Activated T-cell treated with anti-CD3 and anti-CD28 coated beads for 24 hours (primary cell): ENCODE measurements around the gene CFAP69.
"Not testable (repeated sequence)": the region's sequence is repeated elsewhere in the genome, so short reads cannot be mapped to it uniquely, and the experiment has no call there.

Source experiments
- DNase-seq: peaks from one replicate; pipeline ENCODE4 v3.0.0-alpha.2; 2020; ENCODE audit warnings: low read depth

The CFAP69 gene

DNA sequence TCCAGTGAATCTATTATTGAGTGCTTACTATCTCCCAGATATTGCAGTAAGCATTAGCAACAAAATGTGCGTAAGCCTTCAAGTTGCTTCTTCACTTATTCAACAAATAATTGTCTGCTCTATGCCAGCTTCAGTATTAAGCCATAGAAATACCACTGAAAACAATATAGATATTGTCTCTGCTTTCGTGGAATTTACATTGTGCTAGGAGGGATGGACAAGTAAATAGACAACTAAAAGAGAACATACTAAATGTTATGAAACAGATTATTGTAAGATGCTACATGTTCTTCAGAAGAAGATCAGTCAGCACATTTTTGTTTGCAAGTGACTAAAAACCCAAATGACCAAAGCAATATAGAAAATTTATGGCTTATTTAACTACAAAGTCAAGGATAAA, 27.3 kb downstream of the CFAP69 start:
- DNase-seq: no peak

DNA sequence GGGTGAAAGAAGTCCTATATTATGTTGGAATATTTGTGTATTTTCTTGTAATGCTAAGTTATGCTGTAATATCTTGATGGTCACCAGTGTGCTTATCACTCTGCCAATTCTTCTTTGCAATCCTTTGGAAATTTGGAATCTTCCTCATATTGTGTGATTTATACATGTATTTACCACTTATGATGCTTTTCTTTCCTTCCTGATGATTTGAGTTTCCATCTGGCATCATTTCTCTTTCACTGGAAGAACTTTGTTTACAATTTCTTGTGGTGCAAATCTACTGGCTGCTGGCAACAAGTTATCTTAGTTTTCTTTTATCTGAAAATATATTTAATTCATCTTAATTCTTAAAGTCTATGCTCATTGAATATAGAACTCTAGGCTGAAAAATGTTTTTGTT, 29.2 kb downstream of the CFAP69 start:
- DNase-seq: no peak

DNA sequence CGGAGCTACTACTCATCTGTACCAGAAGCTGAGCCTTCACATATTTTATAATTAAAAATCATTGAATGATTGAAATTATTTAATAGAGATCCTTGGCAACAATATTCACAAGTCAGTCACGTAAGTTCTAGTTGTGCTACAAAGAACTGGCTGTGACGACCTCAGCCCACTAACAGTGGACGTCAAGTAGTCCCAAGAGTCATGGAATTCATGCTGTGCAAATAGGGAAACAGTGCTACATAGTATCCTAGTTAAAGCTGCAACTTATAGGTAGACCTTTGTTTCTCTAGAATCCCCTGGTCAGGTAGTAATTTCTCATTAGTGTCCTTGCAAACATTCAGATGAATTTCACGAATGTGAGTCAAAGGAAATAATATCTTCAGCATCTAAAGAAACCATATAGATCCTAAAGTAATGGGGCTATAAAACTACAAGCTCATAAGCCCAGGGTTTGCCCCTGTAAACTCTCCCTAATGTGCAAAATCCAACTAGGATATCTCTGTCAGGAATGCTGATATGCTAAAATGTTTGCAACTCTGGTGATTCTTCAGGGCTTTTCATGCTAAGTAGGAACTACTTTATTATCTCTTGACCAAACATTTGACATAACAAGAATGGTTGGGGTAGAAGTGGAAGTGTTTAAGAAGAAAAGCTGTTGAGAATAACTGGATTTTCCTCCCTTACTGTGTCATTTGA, 31.2 kb downstream of the CFAP69 start:
- DNase-seq: no peak

DNA sequence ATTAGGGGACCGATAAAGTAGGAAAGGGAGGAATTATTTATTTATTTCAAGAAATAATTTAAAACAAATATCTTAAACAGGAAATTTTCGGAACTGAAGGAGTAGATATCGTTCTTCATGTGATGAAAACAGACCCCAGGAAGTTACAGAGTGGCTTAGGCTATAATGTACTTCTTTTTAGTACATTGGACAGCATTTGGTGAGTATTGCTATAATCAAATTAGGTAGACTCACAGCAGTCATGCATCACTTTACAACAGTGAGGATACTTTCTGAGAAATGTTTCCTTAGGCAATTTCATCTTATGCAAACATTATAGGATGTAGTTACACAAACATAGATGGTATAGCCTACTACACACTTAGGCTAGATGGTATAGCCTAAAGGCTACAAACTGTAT, 43.2 kb downstream of the CFAP69 start:
- no peak for DNase-seq

DNA sequence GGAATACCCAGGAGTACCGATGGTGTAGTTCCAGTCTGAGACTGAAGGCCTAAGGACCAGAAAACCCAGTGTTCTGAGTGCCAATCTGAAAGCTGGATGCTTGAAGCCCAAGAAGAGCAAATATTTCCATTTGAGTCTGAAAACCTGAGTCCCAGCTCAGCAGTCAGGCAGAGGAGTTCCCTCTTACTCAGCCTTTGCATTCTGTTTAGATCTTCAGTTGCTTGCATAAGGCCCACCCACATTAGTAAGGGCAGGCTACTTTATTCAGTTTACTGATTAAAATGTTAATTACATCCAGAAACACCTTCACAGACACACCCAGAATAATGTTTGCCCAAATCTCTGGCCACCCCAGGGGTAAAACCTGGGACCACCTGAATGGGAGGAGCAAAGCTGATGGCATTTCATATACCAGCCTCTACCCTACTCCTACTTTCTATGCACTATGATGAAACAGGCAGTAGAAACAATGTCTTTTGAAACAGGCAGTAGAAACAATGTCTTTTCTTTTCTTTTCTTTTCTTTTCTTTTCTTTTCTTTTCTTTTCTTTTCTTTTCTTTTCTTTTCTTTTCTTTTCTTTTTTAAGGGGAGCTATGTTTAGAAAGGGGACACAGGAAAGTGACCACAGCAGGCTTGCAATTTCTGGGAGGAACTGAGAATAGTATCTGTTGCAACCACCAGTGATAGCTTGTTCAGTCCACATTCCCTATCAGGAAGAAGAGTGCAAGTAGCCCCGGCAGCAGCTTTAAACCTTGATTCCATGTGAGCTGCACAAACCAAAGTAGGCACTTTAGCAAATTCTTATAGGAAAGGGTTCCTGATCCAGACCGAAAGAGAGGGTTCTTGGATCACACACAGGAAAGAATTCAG, 45.5 kb downstream of the CFAP69 start:
- no peak for DNase-seq

DNA sequence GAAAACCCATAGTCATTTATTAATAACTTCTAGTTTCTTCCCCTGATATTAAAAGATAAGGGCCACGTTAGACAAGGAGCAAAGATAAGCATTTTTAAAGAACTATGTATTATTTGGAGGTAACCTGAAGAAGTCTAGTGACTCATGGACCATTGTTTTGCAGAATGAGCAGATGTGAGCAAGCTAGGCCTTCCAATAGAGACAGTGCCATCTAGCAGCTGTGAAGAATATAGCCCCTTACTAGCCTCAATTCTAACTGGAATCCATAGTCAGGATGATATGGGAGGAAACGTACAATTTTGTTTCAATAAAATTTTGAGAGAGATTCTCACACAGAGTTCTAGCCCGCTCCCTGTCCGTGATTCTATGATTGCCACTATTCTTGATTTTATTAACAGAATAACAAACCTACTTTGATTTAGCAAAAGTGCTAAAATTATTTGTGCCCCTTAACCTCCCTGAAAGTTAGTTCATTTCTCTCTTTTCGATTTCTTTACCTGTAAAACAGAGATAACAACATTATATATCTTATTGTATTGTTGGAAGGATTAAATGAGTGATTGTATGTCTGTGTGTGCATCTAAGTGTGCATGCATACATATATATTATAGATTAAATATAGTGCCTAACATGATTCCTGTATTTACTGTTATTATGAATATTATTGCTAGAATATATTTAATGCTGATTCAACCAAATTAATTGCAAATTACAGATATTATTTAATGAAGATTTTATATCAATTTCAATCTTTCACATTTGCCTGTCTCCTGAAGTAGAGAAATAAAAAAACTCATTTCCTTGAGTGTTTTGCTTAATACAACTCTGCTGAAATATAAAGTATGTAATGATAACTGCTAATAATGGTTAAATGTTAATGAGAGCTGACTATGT, 53.4 kb downstream of the CFAP69 start:
- DNase-seq: no peak

DNA sequence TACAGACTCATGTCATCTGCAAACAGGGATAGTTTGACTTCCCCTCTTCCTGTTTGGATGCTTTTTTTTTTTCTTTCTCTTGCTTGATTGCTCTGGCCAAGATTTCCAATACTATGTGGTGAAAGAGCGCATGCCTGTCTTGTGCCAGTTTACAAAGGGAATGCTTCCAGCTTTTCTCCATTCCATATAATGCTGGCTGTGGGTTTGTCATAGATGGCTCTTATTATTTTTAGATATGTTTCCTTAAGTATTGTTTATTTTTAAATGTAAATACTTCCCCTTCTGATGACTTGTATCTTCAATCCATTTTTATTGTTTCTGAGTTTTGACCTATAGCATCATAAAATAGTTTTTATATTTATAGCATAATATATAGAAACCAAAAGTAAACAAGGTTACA, 58.3 kb downstream of the CFAP69 start:
- DNase-seq: no peak

DNA sequence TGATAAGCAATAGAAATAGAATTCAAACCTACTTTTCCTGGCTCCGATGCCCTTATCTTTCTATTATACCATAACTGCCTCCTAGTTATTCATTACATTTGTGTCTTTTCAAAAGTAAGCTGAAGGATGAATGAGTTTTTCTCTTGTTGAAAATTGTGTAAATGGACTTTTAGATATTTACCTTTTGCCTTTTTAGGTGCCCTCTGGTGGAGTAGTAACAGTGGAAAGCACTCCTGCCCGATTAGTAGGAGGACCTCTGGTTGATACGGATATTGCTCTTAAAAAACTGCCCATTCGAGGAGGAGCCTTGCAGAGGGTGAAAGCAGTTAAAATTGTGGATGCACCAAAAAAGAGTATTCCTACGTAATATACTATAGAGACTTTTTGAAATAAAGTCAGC, 64.9 kb downstream of the CFAP69 start:
- DNase-seq: no peak

DNA sequence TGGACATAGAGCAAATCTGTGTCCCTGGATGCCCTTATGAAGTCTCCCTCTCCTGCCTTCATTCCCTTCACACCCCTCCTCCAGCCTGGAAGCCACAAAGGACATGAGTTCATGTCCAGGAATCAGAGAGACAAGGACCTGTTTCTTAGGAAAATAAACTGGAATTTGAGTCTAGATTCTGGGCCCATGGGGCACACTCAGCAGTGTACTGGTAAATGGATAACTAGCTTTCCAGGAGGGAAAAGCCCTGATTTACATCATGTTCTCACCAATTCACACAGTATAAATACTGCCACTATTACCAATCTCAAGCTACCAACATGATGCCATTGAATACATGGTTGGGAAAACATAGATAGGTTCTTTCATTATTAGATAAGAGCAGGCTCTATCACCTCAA, 66.2 kb downstream of the CFAP69 start:
- no peak for DNase-seq

DNA sequence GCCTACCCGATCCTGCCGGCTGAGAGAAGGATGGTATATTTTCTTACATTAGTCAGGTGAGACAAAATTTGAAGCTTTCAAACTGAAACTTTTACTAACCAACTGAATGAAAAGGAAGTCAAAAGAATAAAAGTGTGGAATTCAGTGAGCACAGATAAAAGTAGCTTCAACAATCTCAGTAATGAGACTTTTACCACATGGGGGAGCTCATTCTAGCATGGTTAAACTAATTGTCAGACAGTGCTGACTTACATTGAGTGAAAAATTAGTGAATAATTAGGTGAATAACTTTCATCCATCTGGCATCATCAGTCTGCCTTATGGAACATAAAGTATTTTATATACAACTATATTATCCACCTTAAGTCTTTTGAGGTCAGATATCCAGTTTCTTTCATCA, 67.8 kb downstream of the CFAP69 start:
- DNase-seq: no peak

DNA sequence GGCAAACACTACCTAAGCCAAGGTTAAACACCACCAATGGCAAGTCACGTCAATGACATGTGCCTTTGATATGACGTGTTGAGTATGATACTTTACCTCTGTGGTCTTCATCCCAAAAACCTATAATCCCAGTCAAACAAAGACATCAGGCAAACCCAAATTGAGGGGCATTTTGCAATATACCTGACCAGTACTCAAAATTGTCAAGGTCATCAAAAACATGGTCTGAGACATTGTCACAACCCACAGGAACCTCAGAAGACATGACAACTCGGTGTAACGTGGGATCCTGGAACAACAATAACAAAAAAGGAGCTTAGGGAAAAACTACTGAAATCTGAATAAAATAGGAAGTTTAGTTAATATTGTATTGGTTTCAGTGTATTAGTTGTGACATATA, 68.9 kb downstream of the CFAP69 start:
- no peak for DNase-seq

DNA sequence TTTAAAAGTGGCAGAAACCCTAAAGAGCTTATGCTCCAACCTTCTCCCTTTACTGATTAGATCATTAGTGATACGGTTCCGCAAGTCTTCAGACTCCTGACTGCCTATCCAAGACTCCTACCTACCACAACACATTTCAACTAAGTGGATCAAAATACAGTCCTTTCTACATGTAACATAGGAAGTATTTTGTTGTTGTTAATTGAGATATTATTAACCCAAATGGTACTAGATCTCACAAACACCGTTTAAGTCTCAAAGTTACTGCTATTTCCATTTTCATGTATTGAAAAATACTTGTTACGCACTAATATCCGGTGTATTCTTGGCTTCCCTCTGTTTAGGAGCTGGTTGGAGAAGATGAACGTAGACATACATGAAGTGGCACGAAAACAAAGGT, 75.0 kb downstream of the CFAP69 start:
- no peak for DNase-seq

DNA sequence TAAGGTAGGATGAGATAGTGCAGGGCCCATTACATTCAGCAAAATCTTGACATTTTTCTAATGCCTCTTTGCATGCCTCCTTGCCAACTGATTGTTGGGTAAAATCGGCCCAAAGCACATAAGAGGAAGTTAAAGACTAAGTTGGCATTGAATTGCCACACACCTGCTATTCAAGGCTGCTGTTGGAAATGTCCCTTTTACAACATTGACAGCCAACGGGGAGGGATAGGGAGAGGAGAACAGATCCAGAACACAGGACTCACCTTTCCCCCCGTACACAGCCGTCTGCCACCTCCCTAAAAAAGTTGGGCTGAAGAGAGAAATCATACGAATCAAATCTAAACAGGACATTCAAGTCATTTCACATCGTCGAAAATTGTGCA, 75.4 kb downstream of the CFAP69 start:
- no peak for DNase-seq

DNA sequence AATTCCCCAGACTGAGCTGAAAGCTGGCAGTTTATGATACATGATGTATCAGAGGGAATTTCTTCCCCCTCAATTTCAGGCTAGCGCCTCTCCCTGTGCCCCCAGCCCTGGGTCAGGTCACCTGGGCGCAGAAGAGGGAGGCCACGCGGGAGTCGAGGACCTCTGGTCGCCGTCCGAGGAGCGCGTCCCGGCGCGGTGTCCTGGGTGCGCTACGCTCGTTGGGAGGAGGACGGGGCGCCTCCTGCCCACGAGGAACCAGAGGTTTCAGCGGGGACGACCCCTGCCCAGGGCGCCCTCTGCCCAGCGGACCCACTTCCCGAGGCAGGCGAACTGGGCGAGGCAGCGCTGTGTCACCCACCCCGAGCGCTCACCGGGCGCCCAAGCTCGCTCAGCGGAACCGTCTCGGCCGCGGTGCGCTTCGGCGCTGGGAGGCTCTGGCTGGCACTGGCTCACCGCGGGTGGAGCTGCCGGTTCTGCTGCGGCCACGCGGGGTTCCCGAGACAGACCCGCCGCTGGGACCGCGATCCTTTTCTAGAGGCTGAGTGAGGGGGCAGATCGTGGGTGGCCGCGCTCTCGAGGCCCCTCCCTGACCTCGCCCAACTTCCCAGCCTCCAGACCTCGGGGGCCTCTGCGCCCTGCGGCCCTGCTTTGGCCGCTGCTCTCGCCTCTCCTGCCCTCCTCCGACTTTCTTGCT, 76.0 kb downstream of the CFAP69 start, which contains the start of gene FAM237B:
TSS of gene FAM237B (minus strand) at position 504 of the 694 bp plus-strand sequence. CDS start 1,556 bp downstream, outside the sequence.
- DNase-seq: no peak

DNA sequence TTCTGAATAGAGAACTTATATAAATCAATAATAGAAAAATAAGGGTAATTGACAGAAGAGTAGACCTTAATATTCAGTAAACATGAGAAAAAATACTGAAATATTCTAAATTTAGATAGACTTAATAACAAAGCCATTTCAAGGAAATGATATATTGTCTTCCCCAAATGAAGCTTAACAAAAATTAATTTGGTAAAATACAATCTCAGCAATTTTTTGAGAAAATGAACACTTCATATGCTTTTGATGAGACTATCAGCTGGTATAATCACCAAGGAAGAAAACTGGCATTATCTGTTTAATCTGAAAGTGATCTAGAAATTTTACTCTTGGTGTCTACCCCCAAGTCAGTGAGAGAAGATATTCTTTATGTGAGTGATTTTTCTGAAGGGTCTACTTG, 77.9 kb downstream of the CFAP69 start:
- DNase-seq: no peak

DNA sequence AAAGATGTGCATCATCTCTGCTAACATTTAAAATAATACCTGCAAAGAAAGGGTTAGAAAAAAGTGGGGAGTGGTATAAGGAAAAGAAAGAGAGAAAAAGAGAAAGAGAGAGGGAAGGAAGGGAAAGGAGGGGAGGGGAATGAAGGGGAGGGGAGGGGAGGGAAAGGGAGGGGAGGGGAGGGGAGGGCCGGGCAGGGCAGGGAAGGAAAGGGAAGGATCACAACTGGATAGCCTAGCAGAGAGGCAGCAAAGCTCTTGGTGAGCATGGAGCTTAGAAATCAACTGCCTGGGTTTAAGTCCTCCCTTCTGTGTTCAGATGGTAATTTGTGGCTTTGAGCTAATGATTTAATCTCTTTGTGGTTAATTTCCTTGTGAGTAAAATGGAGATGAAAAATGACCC, 81.5 kb downstream of the CFAP69 start:
- no peak for DNase-seq

DNA sequence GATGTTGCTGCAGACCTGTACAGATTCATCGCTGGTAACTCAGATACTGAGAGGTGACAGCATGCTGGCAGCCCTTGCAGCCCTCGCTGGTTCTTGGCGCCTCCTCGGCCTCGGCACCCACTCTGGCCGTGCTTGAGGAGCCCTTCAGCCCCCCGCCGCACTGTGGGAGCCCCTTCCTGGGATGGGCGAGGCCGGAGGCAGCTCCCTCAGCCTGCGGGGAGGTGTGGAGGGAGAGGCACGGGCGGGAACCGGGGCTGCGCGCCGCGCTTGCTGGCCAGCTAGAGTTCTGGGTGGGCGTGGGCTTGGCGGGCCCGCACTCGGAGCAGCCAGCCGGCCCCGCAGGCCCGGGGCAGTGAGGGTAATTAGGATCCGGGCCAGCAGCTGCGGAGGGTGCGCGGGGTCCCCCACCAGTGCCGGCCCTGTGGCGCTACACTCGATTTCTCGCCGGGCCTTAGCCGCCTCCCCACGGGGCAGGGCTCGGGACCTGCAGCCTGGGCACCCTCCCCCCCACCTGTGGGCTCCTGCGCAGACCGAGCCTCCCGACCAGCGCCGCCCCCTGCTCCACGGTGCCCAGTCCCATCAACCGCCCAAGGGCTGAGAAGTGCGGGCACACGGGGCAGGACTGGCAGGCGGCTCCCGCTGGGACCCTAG, 89.3 kb downstream of the CFAP69 start:
- no peak for DNase-seq

DNA sequence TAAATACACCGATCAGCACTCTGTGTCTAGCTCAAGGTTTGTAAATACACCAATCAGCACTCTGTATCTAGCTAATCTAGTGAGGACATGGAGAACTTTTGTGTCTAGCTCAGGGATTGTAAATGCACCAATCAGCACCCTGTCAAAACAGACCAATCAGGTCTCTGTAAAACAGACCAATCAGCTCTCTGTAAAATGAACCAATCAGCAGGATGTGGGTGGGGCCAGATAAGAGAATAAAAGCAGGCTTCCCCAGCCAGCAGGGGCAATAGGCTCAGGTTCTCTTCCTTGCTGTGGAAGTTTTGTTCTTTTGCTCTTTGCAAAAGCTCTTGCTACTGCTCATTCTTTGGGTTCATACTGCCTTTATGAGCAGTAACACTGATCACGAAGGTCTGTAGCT, 90.0 kb downstream of the CFAP69 start:
- DNase-seq: not testable (repeated sequence)

DNA sequence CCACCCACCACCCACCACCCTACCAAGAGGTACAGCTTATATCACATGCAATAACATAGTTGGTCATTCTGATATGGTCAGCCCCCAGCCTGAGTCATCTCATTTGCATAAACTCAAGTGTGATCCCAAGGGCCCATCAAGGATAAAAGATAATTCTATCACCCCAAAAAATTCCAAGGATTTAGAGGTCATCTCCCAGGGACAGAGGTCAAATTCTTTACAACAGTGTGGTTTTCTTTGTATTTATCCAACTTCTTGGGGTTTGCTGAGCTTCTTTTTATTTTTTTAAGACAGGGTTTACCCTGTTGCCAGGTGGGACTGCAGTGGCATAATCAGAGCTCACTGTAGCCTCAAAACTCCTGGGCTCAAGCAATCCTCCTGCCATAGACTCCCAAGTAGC, 92.1 kb downstream of the CFAP69 start:
- no peak for DNase-seq

DNA sequence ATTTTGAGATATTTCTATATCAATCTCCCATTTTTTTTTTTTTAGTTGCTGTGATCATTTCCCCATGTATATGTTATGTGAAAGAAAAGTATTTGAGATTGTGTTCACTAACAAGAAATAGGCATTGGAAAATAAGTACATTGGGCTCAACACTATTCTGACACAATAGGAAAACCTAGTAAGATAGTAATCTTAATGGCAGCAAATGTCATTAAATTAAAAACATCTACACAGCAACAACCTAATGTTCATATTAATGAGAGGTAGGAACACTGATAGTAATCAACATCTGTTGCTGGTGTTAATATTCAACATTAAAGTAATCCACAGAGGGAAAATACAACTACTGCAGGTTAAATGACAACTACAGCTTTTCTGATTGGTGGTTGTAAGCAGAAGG, 100.0 kb downstream of the CFAP69 start:
- DNase-seq: no peak

DNA sequence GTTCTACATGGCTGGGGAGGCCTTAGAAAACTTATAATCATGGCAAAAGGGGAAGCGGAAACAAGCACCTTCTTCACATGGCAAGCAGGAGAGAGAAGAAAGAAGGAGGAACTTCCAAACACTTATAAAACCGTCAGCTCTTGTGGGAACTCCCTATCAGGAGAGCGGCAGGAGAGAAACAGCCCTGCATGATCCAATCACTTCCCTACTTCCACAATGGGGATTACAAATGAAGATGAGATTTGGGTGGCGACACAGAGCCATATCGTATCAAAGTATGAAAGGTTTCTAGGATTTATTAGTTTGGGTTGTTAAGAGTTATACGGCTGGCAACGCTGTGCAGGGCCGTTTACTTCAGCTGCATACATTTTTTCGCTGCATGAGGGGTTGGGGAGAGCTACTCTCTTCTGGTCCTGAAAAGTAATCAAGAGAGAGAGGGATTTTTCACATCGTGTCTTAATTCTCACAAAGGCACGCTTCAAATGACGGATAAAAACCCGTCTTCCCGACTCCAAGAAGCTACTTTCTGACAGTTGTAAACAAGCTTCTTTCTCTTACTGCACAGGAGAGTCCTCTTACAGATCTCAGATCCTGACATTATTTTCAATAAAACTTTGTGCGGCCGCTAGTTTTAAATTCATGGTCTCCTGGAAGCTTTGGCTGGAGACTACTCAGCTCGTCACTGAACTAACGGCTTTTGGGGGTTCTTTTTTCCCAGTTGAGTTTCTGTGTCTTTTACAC, 100.8 kb downstream of the CFAP69 start:
- DNase-seq: peak; percentile 5
